Testis (tissue), 3 donors: ENCODE results near the gene RALGPS2. TPM values are rescaled to one million over a fixed set of nuclear protein-coding genes. Genes with fewer than 3 reads are reported as not detected.
"Not testable (repeated sequence)": the region's sequence is repeated elsewhere in the genome, so short reads cannot be mapped to it uniquely, and the experiment has no call there.

Source experiments
- DNase-seq: peaks from one replicate; pipeline ENCODE4 v3.0.0-alpha.2; 2019
- H3K27ac ChIP-seq, 2 donors: fragments of 200-600 bp; sonication (generic); one replicate each; pipeline ENCODE4 v1.5.1; 2019
- H3K27me3 ChIP-seq: fragments of 200-600 bp; sonication (generic); one replicate; pipeline ENCODE4 v1.5.1; 2019
- H3K36me3 ChIP-seq: fragments of 200-600 bp; sonication (generic); one replicate; pipeline ENCODE4 v1.5.1; 2017; ENCODE audit warnings: low read depth; ENCODE audit errors: missing control alignments
- H3K4me1 ChIP-seq: fragments of 200-600 bp; sonication (generic); one replicate; pipeline ENCODE4 v1.5.1; 2019
- H3K4me3 ChIP-seq, 2 donors: fragments of 200-600 bp; sonication (generic); one replicate each; pipeline ENCODE4 v1.5.1; 2017 to 2019
- H3K9me3 ChIP-seq: fragments of 200-600 bp; sonication (generic); one replicate; pipeline ENCODE4 v1.5.1; 2017
- CTCF ChIP-seq, 3 experiments: fragments of 450-650 bp in 2 of 3; fragments of 200-600 bp in 1 of 3; sonication (generic) in 1 of 3; IDR thresholded peaks; one replicate each; pipeline ENCODE4 v1.5.1; 2016 to 2019; ENCODE audit warnings: antibody characterized with exemption in 3 of 3, mild to moderate bottlenecking in 2 of 3, moderate library complexity in 1 of 3
- POLR2A ChIP-seq: fragments of 450-650 bp; IDR thresholded peaks from one replicate; pipeline ENCODE4 v1.6.1; 2017; ENCODE audit warnings: antibody characterized with exemption, mild to moderate bottlenecking, moderate library complexity
- WGBS, 2 donors: methylation state at CpG; one replicate each; pipeline ENCODE4 v1.1.5; 2018; 5-methylcytosine and 5-hydroxymethylcytosine counted together
- intact Hi-C: fragments of 100-400 bp; cut with DNase I; formaldehyde crosslinking; loops from one replicate; pipeline ENCODE4 v1.15.1; 2023; ENCODE audit warnings: low total_unique reads
- polyA plus RNA-seq: library from polyadenylated mRNA; stranded (reverse); fragments of 350-450 nt; fragmentation: Illumina TruSeq; extraction: RNeasy Lipid Tissue Mini Kit (QIAGEN cat#74804); gene quantifications from one replicate; pipeline ENCODE4 v1.2.3, GENCODE V29; 2014; ENCODE audit warnings: low read depth, low replicate concordance; ENCODE audit not compliant: insufficient read depth
- total RNA-seq, 2 donors: library from RNA; depleted of rRNA; stranded (reverse); fragments of >200 nt; gene quantifications; one replicate each; pipeline ENCODE4 v1.2.3, GENCODE V29; 2016

RALGPS2 gene
- total and polyA plus RNA-seq, 3 donors from 2014 or later = 56.3 to 224 (median 78.6) TPM

GRCh38 chr1:178945763-178946266, 220.8 kb downstream of the RALGPS2 start:
- intact Hi-C loops = no loop called here
- TF ChIP-seq CTCF (IDR thresholded peaks at IDR 0.05) (no peak), POLR2A (no peak)
- no peak for DNase-seq
- no peaks in the 10 kb centered on the region for H3K36me3 ChIP-seq
- H3K4me3 ChIP-seq = no peak overlapping the region
- no peak overlapping the region for H3K27ac ChIP-seq
- no peaks in the 10 kb centered on the region for H3K27me3 ChIP-seq
- 56 to 66% methylated on average over 16 to 17 of the region's 17 CpGs for WGBS, 2 donors
- no peaks in the 10 kb centered on the region for H3K9me3 ChIP-seq
- H3K4me1 ChIP-seq = peaks cover 14% of the 10 kb centered on the region

GRCh38 chr1:178946416-178946815, 221.4 kb downstream of the RALGPS2 start:
- WGBS, 2 donors = 77 to 78% methylated on average over 12 to 13 of the region's 13 CpGs
- no peak overlapping the region for H3K27ac ChIP-seq
- intact Hi-C loops = no loop called here

GRCh38 chr1:178946855-178947676, 222.0 kb downstream of the RALGPS2 start:
- H3K27ac ChIP-seq = no peak overlapping the region
- intact Hi-C loops = no loop called here
- no peak for DNase-seq
- peaks cover 16% of the 10 kb centered on the region for H3K4me1 ChIP-seq
- no peaks in the 10 kb centered on the region for H3K36me3 ChIP-seq
- no peak overlapping the region for H3K4me3 ChIP-seq
- H3K27me3 ChIP-seq = no peaks in the 10 kb centered on the region
- TF ChIP-seq CTCF (IDR thresholded peaks at IDR 0.05) = no peak
- TF ChIP-seq POLR2A = no peak
- no peaks in the 10 kb centered on the region for H3K9me3 ChIP-seq
- WGBS, 2 donors = 84 to 90% methylated on average over 4 of the region's 4 CpGs

More at GRCh38 chr1:178946416-178946815, 221.4 kb downstream of the RALGPS2 start:
- peaks cover 15% of the 10 kb centered on the region for H3K4me1 ChIP-seq
- H3K4me3 ChIP-seq = no peak overlapping the region
- H3K9me3 ChIP-seq = no peaks in the 10 kb centered on the region
- TF ChIP-seq POLR2A (no peak), CTCF (IDR thresholded peaks at IDR 0.05) (no peak)
- no peak for DNase-seq
- H3K27me3 ChIP-seq = no peaks in the 10 kb centered on the region
- no peaks in the 10 kb centered on the region for H3K36me3 ChIP-seq

GRCh38 chr1:178947677-178947981, 222.6 kb downstream of the RALGPS2 start:
- no peaks in the 10 kb centered on the region for H3K27me3 ChIP-seq
- TF ChIP-seq CTCF (IDR thresholded peaks at IDR 0.05) (no peak), POLR2A (no peak)
- DNase-seq = no peak
- intact Hi-C loops = no loop called here
- 89 to 91% methylated on average over 3 of the region's 3 CpGs for WGBS, 2 donors
- no peak overlapping the region for H3K4me3 ChIP-seq
- H3K4me1 ChIP-seq = peaks cover 15% of the 10 kb centered on the region
- H3K9me3 ChIP-seq = no peaks in the 10 kb centered on the region
- no peak overlapping the region for H3K27ac ChIP-seq
- H3K36me3 ChIP-seq = no peaks in the 10 kb centered on the region

- DNase-seq = no peak
- no peaks in the 10 kb centered on the region for H3K36me3 ChIP-seq
- H3K27ac ChIP-seq = no peak overlapping the region
- no peaks in the 10 kb centered on the region for H3K27me3 ChIP-seq
- H3K9me3 ChIP-seq = no peaks in the 10 kb centered on the region
- peaks cover 15% of the 10 kb centered on the region for H3K4me1 ChIP-seq
- WGBS, 2 donors = 76 to 84% methylated on average over 4 of the region's 4 CpGs
- H3K4me3 ChIP-seq = no peak overlapping the region
- intact Hi-C loops = no loop called here
- TF ChIP-seq CTCF (IDR thresholded peaks at IDR 0.05) = no peak
- TF ChIP-seq POLR2A = no peak
Observed at GRCh38 chr1:178948676-178949075, 223.6 kb downstream of the RALGPS2 start.

- H3K36me3 ChIP-seq, H3K27me3 ChIP-seq, intact Hi-C loops, H3K4me3 ChIP-seq, DNase-seq, H3K9me3 ChIP-seq, H3K27ac ChIP-seq: not testable (repeated sequence)
- WGBS, 2 donors = 88 to 89% methylated on average over 4 of the region's 4 CpGs
- peaks cover 15% of the 10 kb centered on the region for H3K4me1 ChIP-seq
Observed at GRCh38 chr1:178949866-178950265, 224.8 kb downstream of the RALGPS2 start.
